Hepatocyte (in vitro differentiated cells): ENCODE data around the gene MAD1L1. TPM values are rescaled to one million over a fixed set of nuclear protein-coding genes. Genes with fewer than 3 reads are reported as not detected.

Experiments used
- DNase-seq: peaks from one replicate; pipeline ENCODE4 v3.0.0-alpha.2; 2016; ENCODE audit warnings: low spot score
- H2AFZ ChIP-seq: fragments of 200-600 bp; sonication (generic); 2 replicates; pipeline ENCODE4 v1.6.0; 2016; ENCODE audit warnings: antibody characterized with exemption, mild to moderate bottlenecking
- H3K27ac ChIP-seq: fragments of 200-600 bp; sonication (generic); 2 replicates; pipeline ENCODE4 v1.5.1; 2016; ENCODE audit warnings: mild to moderate bottlenecking
- H3K27me3 ChIP-seq: fragments of 200-600 bp; sonication (generic); 2 replicates; pipeline ENCODE4 v1.6.1; 2016
- H3K36me3 ChIP-seq: fragments of 200-600 bp; sonication (generic); replicated peaks from 2 replicates; pipeline ENCODE4 v1.5.1; 2016; ENCODE audit warnings: low read depth; ENCODE audit not compliant: insufficient read depth
- H3K4me1 ChIP-seq: fragments of 200-600 bp; sonication (generic); 2 replicates; pipeline ENCODE4 v1.5.1; 2016; ENCODE audit warnings: mild to moderate bottlenecking, moderate library complexity; ENCODE audit not compliant: insufficient read depth
- H3K4me2 ChIP-seq: fragments of 200-600 bp; sonication (generic); 2 replicates; pipeline ENCODE4 v1.6.0; 2016
- H3K4me3 ChIP-seq: fragments of 200-600 bp; sonication (generic); 2 replicates; pipeline ENCODE4 v1.5.1; 2016; ENCODE audit warnings: mild to moderate bottlenecking
- H3K79me2 ChIP-seq: fragments of 200-600 bp; sonication (generic); 2 replicates; pipeline ENCODE4 v1.6.0; 2017; ENCODE audit warnings: mild to moderate bottlenecking
- H3K9me2 ChIP-seq: fragments of 200-600 bp; sonication (generic); replicated peaks from 2 replicates; pipeline ENCODE4 v1.6.0; 2017; ENCODE audit warnings: mild to moderate bottlenecking; ENCODE audit not compliant: insufficient read depth
- H3K9me3 ChIP-seq: fragments of 200-600 bp; sonication (generic); 2 replicates; pipeline ENCODE4 v1.5.1; 2016; ENCODE audit warnings: low read depth, mild to moderate bottlenecking
- H4K20me1 ChIP-seq: fragments of 200-600 bp; sonication (generic); 2 replicates; pipeline ENCODE4 v1.6.0; 2016; ENCODE audit warnings: mild to moderate bottlenecking; ENCODE audit not compliant: insufficient read depth, poor library complexity, severe bottlenecking
- EZH2 ChIP-seq: fragments of 200-600 bp; sonication (generic); IDR thresholded peaks from 2 replicates; pipeline ENCODE4 v1.6.1; 2016; ENCODE audit warnings: antibody characterized with exemption, mild to moderate bottlenecking, borderline replicate concordance
- EZH2phosphoT487 ChIP-seq: fragments of 200-600 bp; sonication (generic); IDR thresholded peaks from one replicate; pipeline ENCODE4 v1.6.1; 2018; ENCODE audit warnings: antibody characterized with exemption, mild to moderate bottlenecking, low read depth, moderate library complexity; ENCODE audit not compliant: unreplicated experiment, severe bottlenecking
- WGBS: methylation state at CpG from one replicate; pipeline ENCODE4 v1.1.6; 2016; ENCODE audit warnings: low lambda C conversion rate; ENCODE audit errors: missing lambda C conversion rate; 5-methylcytosine and 5-hydroxymethylcytosine counted together
- polyA plus RNA-seq: library from polyadenylated mRNA; unstranded; fragments of >200 nt; fragmentation: Nextera tagmentation; extraction: Ambion mirVana; gene quantifications from 2 replicates; pipeline ENCODE4 v1.2.1, GENCODE V29; 2016
- total RNA-seq: library from RNA; depleted of rRNA; stranded (reverse); fragments of >200 nt; gene quantifications from 2 replicates; pipeline ENCODE4 v1.2.3, GENCODE V29; 2014
- TF ChIP-seq, protein P1 (sequence below): fragments of 200-600 bp; sonication (generic); IDR thresholded peaks from 2 replicates; pipeline ENCODE4 v1.5.1; 2016; ENCODE audit warnings: antibody characterized with exemption, mild to moderate bottlenecking; ENCODE audit not compliant: poor library complexity

The MAD1L1 gene
- total and polyA plus RNA-seq, 2 experiments from 2014 or later, result 30.7 to 31.0 TPM

DNA sequence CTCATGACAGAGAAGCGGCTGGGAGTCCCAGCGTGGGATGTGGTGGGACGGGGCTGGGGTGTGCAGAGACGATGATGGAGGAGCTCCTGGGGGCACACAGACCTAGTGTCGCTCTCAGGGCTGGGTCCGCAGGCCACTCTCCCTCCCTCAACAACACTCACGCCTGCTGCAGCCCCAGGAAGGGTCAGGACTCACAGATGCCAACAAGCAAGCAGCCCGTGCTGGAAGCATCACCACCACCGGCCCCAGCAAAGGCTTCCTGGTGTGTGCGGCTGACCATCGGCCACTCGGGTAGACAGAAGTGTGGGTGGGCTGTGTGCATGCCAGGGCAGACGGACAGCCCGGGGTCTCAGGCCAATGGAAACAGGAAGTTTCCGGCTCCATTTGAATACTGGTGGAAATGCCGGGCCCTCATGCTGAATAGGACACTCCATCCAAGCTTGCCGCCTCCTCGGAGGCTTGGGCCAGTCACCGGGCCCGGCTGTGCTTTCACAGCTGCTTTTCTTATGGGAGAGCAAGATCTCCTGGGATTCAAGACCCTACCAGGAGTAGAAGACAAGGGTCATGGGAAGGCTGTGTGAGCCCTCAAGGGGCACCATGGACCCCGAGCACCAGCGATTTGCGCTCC is 384.6 kb downstream of the MAD1L1 start:
- Histone ChIP-seq H3K79me2 (no peaks in the 10 kb centered on the region), H3K36me3 (no peaks in the 10 kb centered on the region), H3K9me2 (no peaks in the 10 kb centered on the region), H3K9me3 (no peaks in the 10 kb centered on the region), H3K4me2 (no peak overlapping the region), H2AFZ (no peak overlapping the region), H3K4me1 (peaks cover 6% of the 10 kb centered on the region), H4K20me1 (no peaks in the 10 kb centered on the region), H3K27ac (no peak overlapping the region), H3K27me3 (no peaks in the 10 kb centered on the region), H3K4me3 (no peak overlapping the region)
- TF ChIP-seq EZH2 (no peak), EZH2phosphoT487 (no peak)
- TF ChIP-seq, protein P1, sequence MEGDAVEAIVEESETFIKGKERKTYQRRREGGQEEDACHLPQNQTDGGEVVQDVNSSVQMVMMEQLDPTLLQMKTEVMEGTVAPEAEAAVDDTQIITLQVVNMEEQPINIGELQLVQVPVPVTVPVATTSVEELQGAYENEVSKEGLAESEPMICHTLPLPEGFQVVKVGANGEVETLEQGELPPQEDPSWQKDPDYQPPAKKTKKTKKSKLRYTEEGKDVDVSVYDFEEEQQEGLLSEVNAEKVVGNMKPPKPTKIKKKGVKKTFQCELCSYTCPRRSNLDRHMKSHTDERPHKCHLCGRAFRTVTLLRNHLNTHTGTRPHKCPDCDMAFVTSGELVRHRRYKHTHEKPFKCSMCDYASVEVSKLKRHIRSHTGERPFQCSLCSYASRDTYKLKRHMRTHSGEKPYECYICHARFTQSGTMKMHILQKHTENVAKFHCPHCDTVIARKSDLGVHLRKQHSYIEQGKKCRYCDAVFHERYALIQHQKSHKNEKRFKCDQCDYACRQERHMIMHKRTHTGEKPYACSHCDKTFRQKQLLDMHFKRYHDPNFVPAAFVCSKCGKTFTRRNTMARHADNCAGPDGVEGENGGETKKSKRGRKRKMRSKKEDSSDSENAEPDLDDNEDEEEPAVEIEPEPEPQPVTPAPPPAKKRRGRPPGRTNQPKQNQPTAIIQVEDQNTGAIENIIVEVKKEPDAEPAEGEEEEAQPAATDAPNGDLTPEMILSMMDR, result no peak
- no peak for DNase-seq
- 91% methylated on average over 23 of the region's 23 CpGs for WGBS

DNA sequence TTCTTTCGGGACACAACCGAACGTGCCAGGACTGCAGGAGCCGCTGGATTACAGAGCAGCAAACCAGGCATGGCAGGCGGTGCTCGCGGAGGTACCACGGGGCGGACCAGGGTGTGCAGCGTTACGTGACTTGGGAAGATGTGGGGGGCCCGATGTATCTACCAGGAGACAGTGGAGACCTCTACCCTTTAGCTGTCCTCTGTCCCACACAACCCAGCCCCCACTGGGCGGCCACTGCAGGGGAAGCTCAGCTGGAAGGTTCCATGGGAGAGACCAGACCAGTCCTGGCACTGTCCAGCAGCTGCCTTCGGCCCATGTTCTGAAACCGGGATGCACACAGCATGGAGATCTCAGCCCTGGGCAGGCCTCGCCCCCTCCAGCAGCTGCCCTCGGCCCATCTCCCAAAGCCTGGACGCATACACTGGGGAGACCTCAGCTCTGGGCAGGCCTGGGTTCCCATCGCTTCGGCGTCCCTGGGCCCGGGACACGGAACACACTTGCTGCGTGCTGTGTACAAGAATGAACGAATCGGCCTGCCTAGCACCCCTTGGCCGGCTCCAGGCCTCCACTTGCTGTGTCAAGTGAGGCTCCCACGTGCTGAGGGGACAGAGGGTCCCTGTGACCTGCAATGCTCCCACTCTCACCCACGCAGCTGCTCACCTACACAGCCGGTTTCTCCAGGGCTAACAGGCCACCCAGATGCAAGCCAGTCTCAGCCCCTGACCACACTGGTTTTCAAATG is 385.3 kb downstream of the MAD1L1 start:
- Histone ChIP-seq H4K20me1 (no peaks in the 10 kb centered on the region), H3K36me3 (no peaks in the 10 kb centered on the region), H3K9me3 (no peaks in the 10 kb centered on the region), H2AFZ (no peak overlapping the region), H3K27me3 (no peaks in the 10 kb centered on the region), H3K9me2 (no peaks in the 10 kb centered on the region), H3K4me2 (no peak overlapping the region), H3K27ac (no peak overlapping the region), H3K79me2 (no peaks in the 10 kb centered on the region), H3K4me3 (no peak overlapping the region), H3K4me1 (peaks cover 12% of the 10 kb centered on the region)
- WGBS, result 92% methylated on average over 30 of the region's 30 CpGs
- no peak for TF ChIP-seq EZH2phosphoT487
- TF ChIP-seq, protein P1, result no peak
- TF ChIP-seq EZH2, result no peak
- DNase-seq, result no peak

DNA sequence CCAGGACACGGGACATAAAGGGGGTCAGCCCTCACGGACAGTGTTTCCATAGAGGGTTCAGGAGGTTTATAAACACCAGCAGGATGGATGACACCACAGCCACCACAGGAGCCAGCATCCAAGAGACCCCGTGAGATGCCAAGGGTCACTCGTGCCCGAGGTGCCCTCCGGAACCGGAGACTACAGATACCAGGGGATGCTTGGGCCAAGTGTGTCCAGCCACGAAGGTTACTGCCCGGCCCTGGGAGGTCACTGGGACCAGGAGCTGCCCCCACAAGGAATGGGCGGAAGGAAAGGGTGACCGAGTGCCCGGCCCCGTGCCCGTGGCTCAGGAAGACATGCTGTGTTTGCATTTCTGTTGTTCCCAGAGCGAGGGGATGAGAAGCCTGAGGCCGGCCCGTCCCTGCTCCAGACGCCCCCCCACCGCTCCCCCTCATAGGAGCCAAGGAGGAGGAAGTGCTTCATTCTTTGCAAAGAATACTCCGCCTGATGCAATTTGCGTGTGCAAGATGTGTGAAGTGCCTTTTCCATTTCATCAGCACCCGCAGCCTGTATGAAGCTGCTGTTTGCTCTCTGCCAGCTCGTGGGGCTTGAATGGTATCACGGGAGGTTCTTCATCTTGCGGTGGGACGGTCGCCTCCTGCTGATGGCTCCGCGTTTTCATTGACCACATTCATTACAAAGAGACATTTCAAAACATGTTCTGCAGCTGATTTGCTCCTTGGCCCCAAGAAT is 386.2 kb downstream of the MAD1L1 start:
- H3K9me3 ChIP-seq, result no peaks in the 10 kb centered on the region
- DNase-seq, result no peak
- H3K27me3 ChIP-seq, result no peaks in the 10 kb centered on the region
- H3K4me3 ChIP-seq, result no peak overlapping the region
- H3K27ac ChIP-seq, result no peak overlapping the region
- TF ChIP-seq EZH2phosphoT487 (no peak), EZH2 (no peak)
- TF ChIP-seq, protein P1, result no peak
- no peaks in the 10 kb centered on the region for H4K20me1 ChIP-seq
- H3K79me2 ChIP-seq, result no peaks in the 10 kb centered on the region
- H3K36me3 ChIP-seq, result no peaks in the 10 kb centered on the region
- H2AFZ ChIP-seq, result no peak overlapping the region
- H3K4me2 ChIP-seq, result no peak overlapping the region
- WGBS, result 94% methylated on average over 27 of the region's 29 CpGs
- H3K4me1 ChIP-seq, result peaks cover 16% of the 10 kb centered on the region
- no peaks in the 10 kb centered on the region for H3K9me2 ChIP-seq
